IMR-90 (cell line): ENCODE data around the gene FUS. TPM values are rescaled to one million over a fixed set of nuclear protein-coding genes. Genes with fewer than 3 reads are reported as not detected.

Experiments
- ATAC-seq: fragments of 200-7000 bp; cut with Tn5 transposase; 2 replicates; pipeline ENCODE4 v1.9.1; 2020; ENCODE audit warnings: low read depth, mild to moderate bottlenecking, moderate library complexity
- BruUV-seq: library from RNA; stranded (reverse); fragments of 400-500 nt; replicated peaks from 2 replicates; lab custom pipeline; 2021; lab: Mats Ljungman, UMichigan
- CTCF ChIA-PET: fragments of 300-600 bp; formaldehyde crosslinking; extraction: SDS; loops from one replicate; lab custom pipeline; 2021; ENCODE audit warnings: antibody characterized with exemption; lab: Yijun Ruan, JAX
- POLR2A ChIA-PET: fragments of 300-600 bp; sonication (Branson Sonifier 250); formaldehyde crosslinking; loops from one replicate; lab custom pipeline; 2022; ENCODE audit warnings: antibody characterized with exemption; ENCODE audit not compliant: unreplicated experiment; lab: Charles Lee
- DNase-seq: peaks from one replicate; pipeline ENCODE4 v3.0.0; 2013
- H2AFZ ChIP-seq: replicated peaks from 2 replicates; pipeline ENCODE3; 2013; ENCODE audit warnings: low read length, mild to moderate bottlenecking; ENCODE audit not compliant: poor library complexity
- H2AK5ac ChIP-seq: 2 replicates; pipeline ENCODE4 v1.6.1; 2013; ENCODE audit warnings: low read depth, low read length, inconsistent platforms
- H2AK9ac ChIP-seq: replicated peaks from 2 replicates; pipeline ENCODE3; 2013; ENCODE audit warnings: mild to moderate bottlenecking, low read depth, low read length, moderate library complexity; ENCODE audit not compliant: poor library complexity
- H2BK120ac ChIP-seq: 2 replicates; pipeline ENCODE4 v1.6.1; 2013; ENCODE audit warnings: low read depth, low read length, inconsistent platforms
- H2BK15ac ChIP-seq: 3 replicates; pipeline ENCODE4 v1.6.1; 2013; ENCODE audit warnings: low read depth, low read length, inconsistent platforms
- H2BK20ac ChIP-seq: 2 replicates; pipeline ENCODE4 v1.6.1; 2013; ENCODE audit warnings: low read depth, mild to moderate bottlenecking, inconsistent platforms, low read length, moderate library complexity
- H2BK5ac ChIP-seq: 2 replicates; pipeline ENCODE4 v1.6.1; 2013; ENCODE audit warnings: mild to moderate bottlenecking, low read depth, low read length, inconsistent platforms; ENCODE audit not compliant: poor library complexity, severe bottlenecking
- H3K14ac ChIP-seq: replicated peaks from 2 replicates; pipeline ENCODE4 v1.6.1; 2013; ENCODE audit warnings: low read depth, low read length, inconsistent platforms
- H3K18ac ChIP-seq: 2 replicates; pipeline ENCODE4 v1.6.1; 2013; ENCODE audit warnings: low read depth, low read length, control low read depth
- H3K23ac ChIP-seq: 2 replicates; pipeline ENCODE4 v1.6.1; 2013; ENCODE audit warnings: low read depth, low read length, inconsistent platforms
- H3K27ac ChIP-seq: 2 replicates; pipeline ENCODE4 v1.5.1; 2013; ENCODE audit warnings: mild to moderate bottlenecking, control low read depth, low read length; ENCODE audit not compliant: insufficient read depth
- H3K27me3 ChIP-seq: 2 replicates; pipeline ENCODE4 v1.6.1; 2013; ENCODE audit warnings: low read length; ENCODE audit not compliant: control insufficient read depth, insufficient read depth
- H3K36me3 ChIP-seq: 2 replicates; pipeline ENCODE4 v1.6.1; 2013; ENCODE audit warnings: low read length, mixed read lengths; ENCODE audit not compliant: control insufficient read depth, insufficient read depth
- H3K4ac ChIP-seq: 2 replicates; pipeline ENCODE4 v1.6.1; 2013; ENCODE audit warnings: low read depth, low read length, inconsistent platforms
- H3K4me1 ChIP-seq: 2 replicates; pipeline ENCODE4 v1.6.1; 2013; ENCODE audit warnings: low read length, mixed read lengths; ENCODE audit not compliant: control insufficient read depth, insufficient read depth
- H3K4me2 ChIP-seq: 2 replicates; pipeline ENCODE4 v1.6.1; 2013; ENCODE audit warnings: low read depth, mild to moderate bottlenecking, control low read depth, low read length, moderate library complexity
- H3K4me3 ChIP-seq: 2 replicates; pipeline ENCODE4 v1.5.1; 2013; ENCODE audit warnings: low read depth, mild to moderate bottlenecking, control low read depth, low read length, moderate library complexity; ENCODE audit not compliant: insufficient read depth
- H3K56ac ChIP-seq: 2 replicates; pipeline ENCODE4 v1.6.1; 2013; ENCODE audit warnings: low read length, inconsistent platforms; ENCODE audit not compliant: insufficient read depth; ENCODE audit errors: extremely low read depth
- H3K79me1 ChIP-seq, 2 experiments: 2 replicates each; pipeline ENCODE4 v1.6.1; 2013; ENCODE audit warnings: low read length in 2 of 2, inconsistent platforms in 1 of 2, low read depth in 1 of 2
- H3K9ac ChIP-seq: 2 replicates; pipeline ENCODE4 v1.6.1; 2013; ENCODE audit warnings: low read depth, low read length, control low read depth
- H3K9me1 ChIP-seq: 2 replicates; pipeline ENCODE4 v1.6.1; 2013; ENCODE audit warnings: low read length, inconsistent platforms; ENCODE audit not compliant: insufficient read depth
- H3K9me3 ChIP-seq: 2 replicates; pipeline ENCODE4 v1.6.1; 2013; ENCODE audit warnings: low read length; ENCODE audit not compliant: control insufficient read depth, insufficient read depth
- H4K20me1 ChIP-seq: 2 replicates; pipeline ENCODE4 v1.6.1; 2013; ENCODE audit warnings: low read length, inconsistent platforms; ENCODE audit not compliant: insufficient read depth
- H4K5ac ChIP-seq: 2 replicates; pipeline ENCODE4 v1.6.1; 2013; ENCODE audit warnings: mild to moderate bottlenecking, low read depth, low read length, control low read depth
- H4K8ac ChIP-seq, 2 experiments: 2 replicates each; pipeline ENCODE4 v1.6.1; 2013; ENCODE audit warnings: low read depth in 2 of 2, low read length in 2 of 2, control low read depth in 1 of 2, inconsistent platforms in 1 of 2
- H4K91ac ChIP-seq: 2 replicates; pipeline ENCODE4 v1.6.1; 2013; ENCODE audit warnings: low read depth, low read length, inconsistent platforms; ENCODE audit not compliant: insufficient read depth
- CTCF ChIP-seq: conservative IDR thresholded peaks from 2 replicates; pipeline ENCODE4 v1.5.1; 2012; ENCODE audit warnings: mild to moderate bottlenecking, low read depth, low read length, improper control_type of control experiment
- ELK1 ChIP-seq: fragments of 150-350 bp; IDR thresholded peaks from 2 replicates; pipeline ENCODE4 v1.6.1; 2016; ENCODE audit warnings: low read depth, mild to moderate bottlenecking, low read length, moderate library complexity, borderline replicate concordance
- FOS ChIP-seq: fragments of 150-350 bp; IDR thresholded peaks from 2 replicates; pipeline ENCODE4 v1.6.1; 2016; ENCODE audit warnings: low read depth, low read length
- NFE2L2 ChIP-seq: fragments of 150-350 bp; IDR thresholded peaks from 2 replicates; pipeline ENCODE4 v1.6.1; 2016; ENCODE audit warnings: low read depth, mild to moderate bottlenecking, low read length
- RAD21 ChIP-seq: IDR thresholded peaks from 2 replicates; pipeline ENCODE4 v1.6.1; 2012; ENCODE audit warnings: low read length, improper control_type of control experiment
- RCOR1 ChIP-seq: IDR thresholded peaks from 2 replicates; pipeline ENCODE4 v1.6.1; 2012; ENCODE audit warnings: mild to moderate bottlenecking, low read length, improper control_type of control experiment; ENCODE audit not compliant: insufficient replicate concordance
- SMC3 ChIP-seq: fragments of 150-350 bp; IDR thresholded peaks from 2 replicates; pipeline ENCODE4 v1.6.1; 2016; ENCODE audit warnings: low read depth, mild to moderate bottlenecking, antibody characterized with exemption, low read length, moderate library complexity
- USF2 ChIP-seq: fragments of 150-350 bp; IDR thresholded peaks from 2 replicates; pipeline ENCODE4 v1.6.1; 2017; ENCODE audit warnings: mild to moderate bottlenecking, antibody characterized with exemption, low read length, low read depth
- WGBS, 2 experiments: methylation state at CpG; one replicate each; pipeline versions ENCODE4 v1.1.5 to v1.1.7; 2013; ENCODE audit warnings: missing lambda C conversion rate in 2 of 2; ENCODE audit not compliant: insufficient read length in 1 of 2; ENCODE audit errors: extremely low coverage in 2 of 2; 5-methylcytosine and 5-hydroxymethylcytosine counted together
- dilution Hi-C: fragments of 300-500 bp; cut with HindIII; formaldehyde crosslinking; loops from one replicate; pipeline ENCODE4 v1.14.3; 2018; ENCODE audit warnings: low sequenced_read_pairs; ENCODE audit not compliant: unreplicated experiment
- in situ Hi-C: fragments of 300-500 bp; cut with MboI; formaldehyde crosslinking; loops from 3 replicates; pipeline ENCODE4 v1.14.3; 2019; ENCODE audit warnings: low sequenced_read_pairs, inconsistent platforms, mixed read lengths
- intact Hi-C: fragments of 100-400 bp; cut with micrococcal nuclease; formaldehyde crosslinking; loops from 2 replicates; pipeline ENCODE4 v1.10.0; 2022
- polyA plus RNA-seq, 3 experiments: library from polyadenylated mRNA; depleted of rRNA; stranded (reverse); fragments of >200 nt; gene quantifications; 2 replicates each; pipeline ENCODE4 v1.2.3, GENCODE V29; 2012; ENCODE audit warnings: low replicate concordance in 1 of 3
- total RNA-seq: library from RNA; depleted of rRNA; stranded (reverse); fragments of >200 nt; gene quantifications from 2 replicates; pipeline ENCODE4 v1.2.3, GENCODE V29; 2012

Gene FUS
- total and polyA plus RNA-seq, 2 of the 4 experiments (the other 2 are of a cell fraction): 42.8 to 340 TPM

GRCh38 chr16:31214708-31215286 is 34.9 kb downstream of the FUS start (continued):
- no peak for TF ChIP-seq ELK1

GRCh38 chr16:31215287-31216162 is 35.6 kb downstream of the FUS start:
- peak; percentile 55 for DNase-seq
- H3K18ac ChIP-seq: no peak overlapping the region
- H3K4me1 ChIP-seq: peaks cover 4% of the 10 kb centered on the region; the same call in 1 of the 2 replicates
- H2BK20ac ChIP-seq: no peak overlapping the region
- no peaks in the 10 kb centered on the region; the same call in 1 of the 2 replicates for H4K20me1 ChIP-seq
- H4K5ac ChIP-seq: no peak overlapping the region
- intact Hi-C loops: loop anchor here (10.0 kb wide), 1 partner anchor 479 kb away; no protein-coding TSS in a partner anchor
- no peaks in the 10 kb centered on the region for H3K36me3 ChIP-seq
- no peak overlapping the region for H3K23ac ChIP-seq
- BruUV-seq: no TSS peak
- no peak overlapping the region for H2AK5ac ChIP-seq
- H3K4me2 ChIP-seq: peak overlapping the region; percentile 47
- ChIA-PET POLR2A (no interaction called here), CTCF (no interaction called here)
- no peak overlapping the region for H3K9ac ChIP-seq
- no peak overlapping the region for H4K91ac ChIP-seq
- H2AFZ ChIP-seq: peak overlapping the region; percentile 91
- ATAC-seq: peak; percentile 97
- peak overlapping the region; percentile 27 for H3K4me3 ChIP-seq
- no peak overlapping the region for H3K4ac ChIP-seq
- H2BK5ac ChIP-seq: no peak overlapping the region
- no peak overlapping the region for H3K14ac ChIP-seq
- H3K9me3 ChIP-seq: no peaks in the 10 kb centered on the region
- no peak overlapping the region; a peak in 1 of 4 replicates for H4K8ac ChIP-seq
- H3K27ac ChIP-seq: no peak overlapping the region
- WGBS, 2 experiments: 3% methylated on average over 30 of the region's 63 CpGs; no CpG with 5 or more reads in 1 of the 2 experiments
- H3K56ac ChIP-seq: no peak overlapping the region
- no peaks in the 10 kb centered on the region for H3K9me1 ChIP-seq
- in situ Hi-C loops: no loop called here
- H2BK120ac ChIP-seq: no peak overlapping the region
- dilution Hi-C loops: no loop called here
- H3K27me3 ChIP-seq: peaks cover 57% of the 10 kb centered on the region
- H2BK15ac ChIP-seq: no peak overlapping the region
- H3K79me1 ChIP-seq: no peaks in the 10 kb centered on the region
- H2AK9ac ChIP-seq: peak overlapping the region; percentile 87
- TF ChIP-seq USF2 (no peak), SMC3 (no peak), RCOR1 (no peak), RAD21 (no peak), NFE2L2 (no peak), FOS (no peak), ELK1 (no peak), CTCF (no peak)
